ENCODE results near the gene BTN3A1.

BTN3A1 gene

DNA sequence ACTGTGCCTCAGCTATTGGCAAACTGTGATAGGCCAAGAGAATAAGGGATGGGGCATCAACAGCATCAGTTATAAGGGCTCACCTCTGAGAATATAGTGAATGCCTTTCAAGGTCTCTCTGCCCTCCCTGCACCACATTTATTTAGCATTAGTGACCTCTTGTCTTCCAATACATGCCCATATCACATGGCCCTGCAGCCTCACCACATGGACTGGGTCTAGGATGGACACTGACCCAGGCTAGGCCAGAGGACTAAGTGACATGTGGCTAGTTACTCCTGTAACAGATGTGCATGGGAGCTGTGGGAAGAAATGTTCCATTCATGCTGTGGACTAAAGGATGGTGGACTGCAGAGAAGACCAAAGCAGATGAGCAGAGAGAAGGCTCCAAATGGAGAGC is 22.3 kb upstream of the BTN3A1 start:
- no peak overlapping the region for H3K4me3 ChIP-seq (ENCODE audit: low read depth, low read length)
- DNase-seq (ENCODE audit: low read depth), result no peak
- TF ChIP-seq, protein P1, sequence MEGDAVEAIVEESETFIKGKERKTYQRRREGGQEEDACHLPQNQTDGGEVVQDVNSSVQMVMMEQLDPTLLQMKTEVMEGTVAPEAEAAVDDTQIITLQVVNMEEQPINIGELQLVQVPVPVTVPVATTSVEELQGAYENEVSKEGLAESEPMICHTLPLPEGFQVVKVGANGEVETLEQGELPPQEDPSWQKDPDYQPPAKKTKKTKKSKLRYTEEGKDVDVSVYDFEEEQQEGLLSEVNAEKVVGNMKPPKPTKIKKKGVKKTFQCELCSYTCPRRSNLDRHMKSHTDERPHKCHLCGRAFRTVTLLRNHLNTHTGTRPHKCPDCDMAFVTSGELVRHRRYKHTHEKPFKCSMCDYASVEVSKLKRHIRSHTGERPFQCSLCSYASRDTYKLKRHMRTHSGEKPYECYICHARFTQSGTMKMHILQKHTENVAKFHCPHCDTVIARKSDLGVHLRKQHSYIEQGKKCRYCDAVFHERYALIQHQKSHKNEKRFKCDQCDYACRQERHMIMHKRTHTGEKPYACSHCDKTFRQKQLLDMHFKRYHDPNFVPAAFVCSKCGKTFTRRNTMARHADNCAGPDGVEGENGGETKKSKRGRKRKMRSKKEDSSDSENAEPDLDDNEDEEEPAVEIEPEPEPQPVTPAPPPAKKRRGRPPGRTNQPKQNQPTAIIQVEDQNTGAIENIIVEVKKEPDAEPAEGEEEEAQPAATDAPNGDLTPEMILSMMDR (IDR thresholded peaks at IDR 0.05; ENCODE audit: control insufficient read depth, extremely low read depth, insufficient read depth), result no peak

- H3K4me3 ChIP-seq (ENCODE audit: low read depth, low read length), result no peak overlapping the region
- DNase-seq (ENCODE audit: low read depth), result no peak
- TF ChIP-seq, protein P1 (IDR thresholded peaks at IDR 0.05; ENCODE audit: control insufficient read depth, extremely low read depth, insufficient read depth), result no peak
These were observed 21.8 kb upstream of the BTN3A1 start for GRCh38 chr6:26380256-26380655.

- TF ChIP-seq, protein P1 (IDR thresholded peaks at IDR 0.05; ENCODE audit: control insufficient read depth, extremely low read depth, insufficient read depth), result no peak
- no peak for DNase-seq (ENCODE audit: low read depth)
These were observed 20.0 kb upstream of the BTN3A1 start for GRCh38 chr6:26382121-26382520.

GRCh38 chr6:26383624-26384417 is 18.3 kb upstream of the BTN3A1 start:
- TF ChIP-seq, protein P1 (IDR thresholded peaks at IDR 0.05; ENCODE audit: control insufficient read depth, extremely low read depth, insufficient read depth), result no peak
- peak; percentile 46 for DNase-seq (ENCODE audit: low read depth)
- peak overlapping the region; percentile 70 for H3K4me3 ChIP-seq (ENCODE audit: low read depth, low read length)

More at GRCh38 chr6:26382121-26382520, 20.0 kb upstream of the BTN3A1 start:
- H3K4me3 ChIP-seq (ENCODE audit: low read depth, low read length), result no peak overlapping the region

- DNase-seq (ENCODE audit: low read depth), result no peak
- TF ChIP-seq, protein P1 (IDR thresholded peaks at IDR 0.05; ENCODE audit: control insufficient read depth, extremely low read depth, insufficient read depth), result no peak
These were observed 16.3 kb upstream of the BTN3A1 start for GRCh38 chr6:26385734-26386125.

GRCh38 chr6:26387565-26387964 is 14.5 kb upstream of the BTN3A1 start:
- TF ChIP-seq, protein P1 (IDR thresholded peaks at IDR 0.05; ENCODE audit: control insufficient read depth, extremely low read depth, insufficient read depth), result no peak
- no peak for DNase-seq (ENCODE audit: low read depth)
- H3K4me3 ChIP-seq (ENCODE audit: low read depth, low read length), result no peak overlapping the region

More at GRCh38 chr6:26385734-26386125, 16.3 kb upstream of the BTN3A1 start:
- H3K4me3 ChIP-seq (ENCODE audit: low read depth, low read length), result no peak overlapping the region

DNA sequence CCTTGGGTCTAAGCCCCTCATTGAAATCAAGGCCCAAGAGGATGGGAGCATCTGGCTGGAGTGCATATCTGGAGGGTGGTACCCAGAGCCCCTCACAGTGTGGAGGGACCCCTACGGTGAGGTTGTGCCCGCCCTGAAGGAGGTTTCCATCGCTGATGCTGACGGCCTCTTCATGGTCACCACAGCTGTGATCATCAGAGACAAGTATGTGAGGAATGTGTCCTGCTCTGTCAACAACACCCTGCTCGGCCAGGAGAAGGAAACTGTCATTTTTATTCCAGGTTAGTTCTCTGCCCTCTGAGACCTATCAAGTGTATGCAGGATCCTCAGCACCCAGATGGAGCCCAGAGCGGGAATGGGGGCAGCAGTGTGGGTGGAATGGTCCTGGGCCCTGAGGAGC is 14.1 kb upstream of the BTN3A1 start:
- TF ChIP-seq, protein P1 (IDR thresholded peaks at IDR 0.05; ENCODE audit: control insufficient read depth, extremely low read depth, insufficient read depth), result no peak
- DNase-seq (ENCODE audit: low read depth), result no peak

More for the DNA sequence above, 14.1 kb upstream of the BTN3A1 start:
- H3K4me3 ChIP-seq (ENCODE audit: low read depth, low read length), result no peak overlapping the region

Data from LNCaP clone FGC (cell line).